Midbrain (tissue), 1 donor: ENCODE results near the gene PSME1.
A peak's percentile ranks its signal among the peaks of the same experiment; 100 is the strongest.

Experiments
- DNase-seq: peaks from one replicate; lab custom pipeline; 2025; lab: John Stamatoyannopoulos, UW

PSME1 gene

DNA sequence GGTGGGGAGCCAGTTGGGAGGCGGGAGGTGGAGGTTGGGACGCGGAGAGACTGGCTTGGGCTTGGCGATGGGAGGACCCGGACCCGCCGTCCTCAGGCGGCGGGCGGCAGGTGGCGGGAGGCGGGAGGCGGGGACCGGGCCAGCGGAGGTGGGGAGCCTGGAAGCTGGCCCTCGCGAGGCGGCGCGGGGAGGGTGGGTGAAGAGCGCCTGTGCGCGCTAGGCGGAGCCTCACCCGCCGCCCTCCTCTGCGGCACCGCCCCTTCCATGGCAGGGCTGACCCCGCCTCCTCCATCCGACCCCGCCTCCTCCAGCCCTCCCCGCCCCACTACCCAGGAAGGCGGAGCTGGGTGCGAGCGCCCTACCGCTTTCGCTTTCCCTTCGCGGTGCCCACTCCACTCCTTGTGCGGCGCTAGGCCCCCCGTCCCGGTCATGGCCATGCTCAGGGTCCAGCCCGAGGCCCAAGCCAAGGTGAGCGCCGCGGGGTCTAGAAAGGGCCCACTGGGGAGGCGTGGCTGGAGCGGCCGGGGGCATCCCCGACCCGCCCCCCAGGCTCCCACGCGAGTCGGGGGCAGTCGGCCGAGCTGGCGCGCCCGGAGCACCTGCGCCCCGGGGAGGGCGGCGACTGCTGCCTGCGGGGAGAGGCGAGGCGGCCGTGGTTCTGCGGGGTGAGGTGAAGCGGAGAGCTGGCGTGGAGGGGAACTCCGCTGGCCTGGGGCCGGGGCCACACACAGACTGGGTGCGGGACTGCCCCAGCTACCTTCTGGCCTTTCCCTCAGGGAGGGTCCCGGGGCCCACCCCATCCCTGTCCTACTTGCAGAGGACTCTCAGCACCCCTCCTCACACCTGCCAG is at the start of gene PSME1:
Gene PSME1 (plus strand): TSS at position 361 of the 850 bp plus-strand sequence. CDS start 69 bp downstream, at position 430.
- DNase-seq, result peak; percentile 92

DNA sequence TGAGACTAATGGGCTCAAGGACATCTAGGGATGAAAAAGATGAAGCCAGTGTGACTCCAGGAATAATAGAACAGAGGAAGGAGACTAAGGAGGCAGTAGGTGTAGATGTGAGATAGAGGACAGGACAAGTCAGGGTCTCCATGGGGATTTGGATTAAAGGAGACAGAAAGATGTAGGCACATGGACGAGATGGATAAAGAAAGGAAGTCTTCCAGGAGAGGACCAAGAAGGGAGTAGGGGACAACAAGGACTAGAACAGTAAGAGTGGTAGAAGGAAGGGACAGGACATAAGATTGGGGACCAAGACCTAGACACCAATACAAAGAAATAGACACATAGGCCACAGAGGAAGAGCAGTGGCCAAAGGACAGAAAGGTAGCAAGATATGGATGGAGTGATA is 49.0 kb upstream of the PSME1 start:
- DNase-seq, result no peak

DNA sequence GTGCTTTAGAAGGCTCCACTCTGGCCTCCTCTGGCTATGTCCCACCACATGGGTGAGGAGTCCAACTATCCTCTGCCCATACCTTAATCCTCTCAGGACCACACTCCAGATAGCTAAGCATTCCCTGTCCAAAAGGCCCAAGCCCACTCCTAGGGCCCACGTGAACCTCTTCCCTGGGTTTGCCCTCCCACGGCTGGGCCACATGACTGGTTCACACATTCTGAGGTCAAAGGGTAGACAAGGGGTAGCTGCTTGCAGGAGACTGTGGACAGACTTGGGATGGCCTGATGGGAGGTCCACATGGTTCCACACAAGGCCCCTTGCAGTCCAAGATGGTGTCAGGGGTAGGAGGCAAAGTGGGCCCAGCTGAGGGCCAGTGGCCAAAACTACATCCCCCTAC is 47.9 kb upstream of the PSME1 start:
- no peak for DNase-seq

DNA sequence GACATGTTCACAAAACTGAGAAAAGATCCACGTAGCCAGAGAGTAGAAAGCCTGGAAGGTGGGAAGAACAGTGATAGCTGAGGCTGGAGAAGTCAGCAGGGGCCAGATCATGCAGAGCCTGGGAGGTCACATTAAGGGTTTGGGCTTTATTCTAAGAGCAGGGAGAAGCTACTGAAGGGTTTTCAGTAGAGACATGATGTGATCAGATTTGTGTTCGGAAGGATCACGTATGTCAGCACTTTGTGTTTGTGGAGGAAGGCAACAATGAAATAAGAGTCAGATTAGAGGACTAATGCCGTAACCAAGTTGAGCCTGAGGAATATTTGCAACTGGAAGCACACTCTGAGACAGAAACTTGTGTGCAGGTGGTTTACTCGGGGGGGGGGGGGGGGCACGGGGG is 46.1 kb upstream of the PSME1 start:
- DNase-seq, result no peak

DNA sequence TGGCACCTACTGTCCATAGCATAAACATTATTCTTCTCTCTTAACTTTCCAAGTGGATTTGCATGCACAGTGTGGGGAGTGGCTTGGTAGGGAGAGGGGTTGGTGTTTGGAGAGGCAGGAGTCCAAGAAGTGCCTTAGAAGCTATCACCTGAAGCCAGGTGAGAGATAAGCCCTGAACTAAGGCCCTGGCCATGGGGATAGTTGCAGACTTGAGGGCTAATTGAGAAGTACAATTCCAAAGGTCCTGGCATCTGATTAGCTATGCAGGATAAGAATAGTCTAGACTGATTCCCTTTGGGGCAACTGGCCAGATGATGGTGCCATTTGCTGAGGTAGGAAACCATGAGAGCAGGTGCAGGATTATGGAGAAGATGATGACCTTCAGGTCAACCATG is 43.9 kb upstream of the PSME1 start:
- DNase-seq, result no peak

DNA sequence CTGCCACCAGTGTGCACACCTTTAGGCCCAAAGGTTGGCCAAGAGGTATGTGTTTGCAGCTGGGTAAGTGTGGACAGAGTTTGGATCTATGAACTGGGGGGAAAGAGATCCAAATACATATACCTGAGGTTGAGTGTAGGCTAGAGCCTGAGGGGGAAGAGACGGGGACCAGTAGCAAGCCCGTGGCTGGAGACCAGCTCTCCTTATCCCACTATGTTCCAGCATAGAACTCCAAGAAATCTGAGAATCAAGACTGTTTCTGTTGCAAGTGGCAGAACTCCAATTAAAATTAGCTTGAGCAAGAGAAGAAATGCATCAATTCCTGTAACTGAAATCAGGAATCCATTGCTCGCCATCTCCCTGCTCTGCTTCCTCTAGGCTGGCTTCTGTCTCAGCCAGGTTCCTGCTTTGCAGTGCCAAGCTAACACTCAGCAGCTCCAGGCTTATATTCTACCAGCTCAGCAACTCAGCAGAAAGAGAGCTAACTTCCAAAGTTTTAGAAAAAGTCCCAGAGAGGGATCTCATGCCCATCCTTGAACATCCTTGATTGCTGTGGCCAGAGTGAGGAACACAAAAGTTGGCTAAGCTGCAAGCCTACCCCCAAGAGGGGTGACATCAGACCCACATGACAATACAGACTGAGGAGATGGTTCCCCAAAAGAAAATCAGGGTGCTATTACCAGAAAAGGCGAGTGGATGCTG is 43.3 kb upstream of the PSME1 start:
- DNase-seq, result no peak

DNA sequence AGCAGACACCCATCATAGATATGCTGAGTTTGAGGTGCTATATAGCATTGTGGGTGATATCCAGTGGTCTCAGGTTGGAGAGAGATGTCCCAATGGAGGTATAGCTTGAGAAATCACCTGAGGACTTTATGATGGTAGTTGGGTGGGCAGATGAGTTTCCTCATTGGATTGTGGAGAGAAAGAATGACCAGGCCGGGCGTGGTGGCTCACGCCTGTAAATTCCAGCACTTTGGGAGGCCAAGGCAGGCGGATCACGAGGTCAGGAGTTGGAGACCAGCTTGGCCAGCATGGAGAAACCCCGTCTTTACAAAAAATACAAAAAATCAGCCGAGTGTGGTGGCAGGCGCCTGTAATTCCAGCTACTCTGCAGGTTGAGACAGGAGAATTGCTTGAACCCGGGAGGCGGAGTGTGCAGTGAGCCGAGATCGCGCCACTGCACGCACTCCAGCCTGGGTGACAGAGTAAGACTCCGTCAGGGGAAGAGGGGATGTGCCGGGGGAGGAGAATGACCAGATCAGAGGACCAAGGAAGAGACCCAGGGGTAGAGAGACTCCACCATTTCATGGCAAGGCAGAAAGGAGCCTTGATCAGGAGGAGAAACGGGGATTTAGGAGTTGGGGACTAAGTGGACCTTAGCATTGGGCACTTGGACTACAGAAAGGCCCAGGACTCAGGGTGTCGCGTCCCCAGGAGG is 42.6 kb upstream of the PSME1 start:
- no peak for DNase-seq

DNA sequence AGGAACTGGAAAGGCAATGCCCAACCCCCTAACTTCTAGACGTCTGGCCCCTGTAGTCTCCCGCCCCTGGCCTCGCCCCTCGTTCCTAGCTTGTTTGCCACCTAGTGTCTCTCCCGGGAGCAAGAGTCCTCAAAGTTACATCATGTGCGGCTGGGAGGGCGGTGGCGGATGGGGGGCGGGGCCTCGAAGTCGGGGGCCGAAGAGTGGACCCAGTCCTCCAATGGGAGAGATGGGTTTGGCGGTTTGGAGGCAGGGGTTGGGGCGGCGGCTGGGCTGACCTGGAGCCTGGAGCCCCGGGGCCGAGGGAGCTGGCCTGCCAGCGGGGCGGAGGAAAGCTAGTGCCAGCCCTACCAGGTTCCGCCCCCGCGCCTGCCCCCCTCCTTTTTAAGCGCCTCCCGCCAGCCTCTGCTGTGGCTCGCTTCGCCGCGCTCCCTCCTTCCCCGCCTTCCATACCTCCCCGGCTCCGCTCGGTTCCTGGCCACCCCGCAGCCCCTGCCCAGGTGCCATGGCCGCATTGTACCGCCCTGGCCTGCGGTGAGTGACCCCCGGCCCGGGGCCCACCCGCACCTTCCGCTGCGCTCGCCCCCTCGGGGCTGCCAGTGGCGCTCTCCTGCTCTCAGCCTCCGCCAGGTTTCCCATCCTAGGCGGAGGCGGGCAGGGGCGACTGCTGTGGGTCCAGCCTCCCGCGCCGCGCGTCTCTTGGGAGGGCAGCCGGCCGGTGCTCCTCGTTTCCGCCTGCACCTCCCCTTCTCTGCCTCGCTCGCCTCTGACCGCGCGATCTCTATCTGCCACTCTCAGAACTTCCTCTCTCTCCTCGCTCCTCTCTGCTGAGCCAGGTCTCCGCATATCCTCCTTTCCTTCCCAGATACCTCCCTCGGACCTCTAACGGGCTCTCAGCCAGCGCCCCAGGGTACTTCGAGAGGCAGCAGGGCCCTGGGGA is 41.8 kb upstream of the PSME1 start, which contains the start of gene PCK2:
Gene PCK2 (plus strand): TSS at position 411 of the 940 bp plus-strand sequence. CDS start 95 bp downstream, at position 506.
- DNase-seq, result peak; percentile 66

DNA sequence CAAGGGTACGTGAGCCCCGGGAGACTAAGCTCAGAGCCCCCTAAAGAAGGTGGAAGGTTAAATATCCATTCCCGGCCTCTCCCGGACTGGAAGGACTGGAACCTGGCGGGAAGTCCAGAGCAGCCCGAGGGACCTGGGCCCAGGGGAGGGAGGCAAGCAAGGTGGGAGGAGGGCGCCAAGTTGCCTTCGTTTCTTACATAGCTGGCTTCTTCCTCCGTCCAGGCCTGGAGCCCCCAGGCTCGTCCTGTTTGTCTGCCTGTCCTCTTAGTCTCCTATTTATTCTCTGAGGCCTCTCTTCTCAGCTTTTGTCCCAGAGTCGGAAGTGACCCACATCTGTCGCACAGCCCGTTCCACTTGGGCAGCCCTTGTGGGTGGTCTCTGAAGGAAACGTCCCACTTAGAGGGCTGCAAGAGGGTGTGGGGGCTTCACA is 41.1 kb upstream of the PSME1 start:
- no peak for DNase-seq

DNA sequence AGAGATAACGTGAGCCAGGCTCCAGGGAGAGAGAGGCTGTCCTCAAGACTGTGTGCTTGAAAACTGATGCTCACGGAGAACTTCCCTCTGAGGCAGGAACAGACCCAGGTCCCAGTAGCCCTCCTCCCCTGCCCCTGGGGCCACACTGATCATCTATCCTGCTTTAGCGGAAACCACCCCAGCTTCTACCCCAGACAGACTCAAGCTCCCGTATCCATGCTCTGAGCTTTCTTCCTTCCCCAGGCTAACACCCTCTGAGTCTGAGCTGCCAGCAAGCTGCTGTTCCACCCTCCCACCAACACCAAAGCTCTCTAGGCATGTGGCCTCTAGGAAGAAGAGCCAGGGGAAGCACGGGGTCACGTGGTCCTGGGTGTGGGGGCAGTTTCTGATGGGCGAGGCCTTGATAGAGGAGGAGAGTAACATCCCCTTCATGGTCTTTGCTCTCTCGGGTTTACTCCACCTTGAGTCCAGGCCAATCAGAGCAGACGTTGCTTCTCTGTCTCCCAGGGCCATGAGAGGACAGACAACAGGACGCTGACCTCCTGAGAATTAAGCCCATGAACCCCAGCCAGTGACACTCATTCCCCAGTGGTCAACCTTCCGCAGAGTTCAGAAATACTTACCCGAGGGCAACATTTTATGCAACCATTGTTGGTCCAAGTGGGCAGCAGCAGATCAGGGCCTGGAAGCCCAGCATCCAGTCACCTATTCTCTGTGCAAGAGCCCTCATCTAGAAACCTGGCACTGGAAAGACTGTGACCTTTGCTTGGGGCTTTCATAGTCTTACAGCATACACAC is 40.5 kb upstream of the PSME1 start:
- DNase-seq, result no peak

DNA sequence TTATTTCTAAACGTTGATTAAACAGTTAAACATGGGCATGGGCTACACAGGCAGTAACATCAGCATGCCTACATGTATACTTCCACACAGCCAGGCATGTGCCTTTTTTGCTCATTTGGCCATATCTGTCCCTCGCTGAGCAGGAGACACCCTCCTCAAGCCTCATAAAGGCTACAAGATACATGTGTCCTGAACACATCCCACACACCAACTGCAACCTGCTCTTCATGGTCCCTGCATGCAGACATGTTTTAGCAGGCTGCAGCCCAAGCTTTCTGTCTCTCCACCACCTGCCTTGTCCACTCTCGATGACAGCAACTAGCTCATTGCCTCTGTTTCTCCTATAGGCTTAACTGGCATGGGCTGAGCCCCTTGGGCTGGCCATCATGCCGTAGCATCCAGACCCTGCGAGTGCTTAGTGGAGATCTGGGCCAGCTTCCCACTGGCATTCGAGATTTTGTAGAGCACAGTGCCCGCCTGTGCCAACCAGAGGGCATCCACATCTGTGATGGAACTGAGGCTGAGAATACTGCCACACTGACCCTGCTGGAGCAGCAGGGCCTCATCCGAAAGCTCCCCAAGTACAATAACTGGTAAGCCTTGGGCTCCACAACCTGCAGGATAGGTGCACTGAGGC is 39.3 kb upstream of the PSME1 start:
- no peak for DNase-seq

DNA sequence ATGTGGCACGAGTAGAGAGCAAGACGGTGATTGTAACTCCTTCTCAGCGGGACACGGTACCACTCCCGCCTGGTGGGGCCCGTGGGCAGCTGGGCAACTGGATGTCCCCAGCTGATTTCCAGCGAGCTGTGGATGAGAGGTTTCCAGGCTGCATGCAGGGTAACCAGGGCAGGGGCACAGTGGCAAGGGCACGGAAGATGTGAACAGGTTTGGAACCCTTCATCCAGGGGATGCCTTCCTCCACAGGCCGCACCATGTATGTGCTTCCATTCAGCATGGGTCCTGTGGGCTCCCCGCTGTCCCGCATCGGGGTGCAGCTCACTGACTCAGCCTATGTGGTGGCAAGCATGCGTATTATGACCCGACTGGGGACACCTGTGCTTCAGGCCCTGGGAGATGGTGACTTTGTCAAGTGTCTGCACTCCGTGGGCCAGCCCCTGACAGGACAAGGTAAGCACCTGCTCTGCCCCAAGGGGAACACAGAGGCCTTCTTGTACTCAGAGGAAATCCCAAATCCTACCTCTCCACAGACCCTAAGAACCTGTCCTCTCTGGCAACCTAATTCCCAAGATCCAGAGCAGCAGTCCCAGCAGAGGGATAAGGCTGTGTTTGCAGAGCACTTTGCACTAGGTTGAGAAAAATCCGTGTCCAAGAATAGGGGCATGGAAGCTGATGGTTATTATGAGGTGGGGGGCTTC is 37.6 kb upstream of the PSME1 start:
- no peak for DNase-seq

DNA sequence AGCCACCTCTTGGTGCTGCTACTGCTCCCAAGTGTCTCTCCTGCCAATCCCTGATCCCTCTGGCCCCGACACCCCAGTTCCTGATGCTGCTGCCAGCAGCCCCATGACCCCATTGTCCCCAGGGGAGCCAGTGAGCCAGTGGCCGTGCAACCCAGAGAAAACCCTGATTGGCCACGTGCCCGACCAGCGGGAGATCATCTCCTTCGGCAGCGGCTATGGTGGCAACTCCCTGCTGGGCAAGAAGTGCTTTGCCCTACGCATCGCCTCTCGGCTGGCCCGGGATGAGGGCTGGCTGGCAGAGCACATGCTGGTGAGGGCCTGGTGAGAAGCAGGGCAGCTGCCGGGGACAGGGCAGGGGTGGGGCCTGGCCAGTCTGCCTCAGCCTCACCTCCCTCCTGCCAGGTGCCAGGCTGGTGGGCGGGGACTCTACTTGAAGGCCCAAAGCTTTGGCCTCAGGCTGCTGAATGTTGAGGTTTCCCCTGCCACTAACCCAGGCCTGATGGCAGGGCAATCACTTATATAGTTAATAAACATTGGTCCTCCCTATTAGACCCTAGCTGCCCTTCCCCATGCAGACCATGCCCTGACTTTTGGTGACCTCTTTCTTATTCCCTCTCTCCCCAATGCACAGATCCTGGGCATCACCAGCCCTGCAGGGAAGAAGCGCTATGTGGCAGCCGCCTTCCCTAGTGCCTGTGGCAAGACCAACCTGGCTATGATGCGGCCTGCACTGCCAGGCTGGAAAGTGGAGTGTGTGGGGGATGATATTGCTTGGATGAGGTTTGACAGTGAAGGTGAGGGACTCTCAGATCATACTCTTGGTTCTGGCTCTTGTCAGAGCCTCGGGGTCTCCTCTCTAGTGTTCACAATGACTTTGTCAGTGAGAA is 36.8 kb upstream of the PSME1 start:
- DNase-seq, result no peak

DNA sequence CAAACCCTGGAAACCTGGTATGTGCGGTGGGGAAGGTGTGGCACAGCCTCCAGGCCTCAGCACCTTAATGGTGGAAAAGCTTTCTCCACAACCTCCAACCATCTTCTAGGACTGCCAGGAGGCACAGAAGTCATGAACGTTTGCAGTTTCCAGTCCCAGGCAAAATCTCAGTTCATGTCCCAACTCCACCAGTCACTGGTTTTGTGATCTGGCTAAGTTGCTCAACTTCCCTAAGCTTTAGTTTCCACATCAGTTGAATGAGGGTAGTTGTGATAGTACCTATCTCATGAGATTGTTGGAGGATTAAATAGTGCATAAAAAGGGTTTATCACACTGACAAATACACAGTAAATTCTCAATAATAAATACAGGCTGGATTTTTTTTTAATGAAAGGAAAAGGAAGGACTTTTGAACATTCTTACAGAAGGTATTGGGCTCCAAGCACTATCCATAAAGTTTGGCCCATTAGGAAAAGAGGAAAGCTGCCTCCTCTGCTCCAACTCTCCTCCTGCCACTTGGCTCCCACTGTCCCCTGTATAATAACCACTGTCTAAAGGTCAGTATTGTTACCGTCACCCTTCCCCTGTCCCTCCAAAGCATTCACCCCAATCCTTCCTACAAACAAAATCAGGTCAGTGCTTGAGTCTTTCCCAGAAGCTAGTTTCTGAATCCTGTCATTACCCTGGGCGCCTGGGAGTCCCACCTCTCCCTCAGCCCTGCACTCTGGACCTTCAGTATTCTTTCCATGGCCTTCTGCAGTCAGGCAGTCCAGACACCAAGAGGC is 35.6 kb upstream of the PSME1 start:
- DNase-seq, result no peak

DNA sequence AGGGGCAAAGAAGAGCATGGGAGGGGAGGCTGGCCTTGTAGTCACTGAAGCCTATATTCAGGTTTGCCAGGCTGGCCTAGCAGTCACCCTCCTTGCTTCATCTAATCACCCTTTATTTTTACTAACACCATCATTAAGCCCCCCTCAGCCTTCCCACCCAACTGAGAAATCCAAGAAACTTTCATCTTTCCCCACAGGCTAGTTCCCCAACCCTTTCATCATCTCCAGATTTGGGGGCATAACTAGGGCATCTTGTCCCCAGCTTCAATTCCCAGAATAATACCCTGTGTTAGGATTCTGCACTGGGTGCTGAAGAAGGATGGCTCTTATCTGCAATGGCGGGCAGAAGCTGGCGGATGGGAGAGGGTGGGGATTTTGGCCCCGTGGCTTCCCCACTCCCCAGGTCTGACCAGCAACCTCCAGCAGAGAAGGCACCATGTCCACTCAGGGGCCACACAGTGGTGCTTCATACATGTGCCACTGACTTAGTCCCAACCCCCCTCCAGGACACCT is 35.0 kb upstream of the PSME1 start:
- DNase-seq, result no peak

DNA sequence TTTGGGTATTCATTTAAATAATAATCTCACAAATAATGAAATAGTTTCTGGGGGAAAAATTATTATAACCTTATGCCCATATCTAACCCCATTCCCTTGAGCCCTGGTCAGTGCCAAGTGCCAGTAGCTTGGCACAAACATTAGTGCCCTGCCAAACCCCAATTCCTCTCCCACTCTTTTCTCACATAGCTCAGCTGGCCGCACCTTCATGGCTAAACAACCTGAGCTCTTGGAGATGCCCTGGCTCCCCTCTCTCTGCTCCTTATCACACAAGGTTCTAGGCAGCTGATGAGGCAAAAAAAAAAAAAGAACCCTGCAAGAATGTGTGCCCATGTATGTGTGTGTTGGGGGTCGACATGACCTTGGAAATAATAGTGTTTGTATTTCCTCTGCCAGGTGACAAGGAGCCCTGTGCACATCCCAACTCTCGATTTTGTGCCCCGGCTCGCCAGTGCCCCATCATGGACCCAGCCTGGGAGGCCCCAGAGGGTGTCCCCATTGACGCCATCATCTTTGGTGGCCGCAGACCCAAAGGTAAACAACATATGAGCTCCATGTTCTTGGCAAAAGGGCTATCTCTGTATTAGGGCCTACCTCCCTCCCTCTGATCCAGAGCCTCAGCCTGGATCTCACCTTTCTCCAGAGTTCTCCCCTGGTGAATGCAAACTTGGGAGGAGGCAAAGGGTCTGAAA is 33.5 kb upstream of the PSME1 start:
- no peak for DNase-seq

DNA sequence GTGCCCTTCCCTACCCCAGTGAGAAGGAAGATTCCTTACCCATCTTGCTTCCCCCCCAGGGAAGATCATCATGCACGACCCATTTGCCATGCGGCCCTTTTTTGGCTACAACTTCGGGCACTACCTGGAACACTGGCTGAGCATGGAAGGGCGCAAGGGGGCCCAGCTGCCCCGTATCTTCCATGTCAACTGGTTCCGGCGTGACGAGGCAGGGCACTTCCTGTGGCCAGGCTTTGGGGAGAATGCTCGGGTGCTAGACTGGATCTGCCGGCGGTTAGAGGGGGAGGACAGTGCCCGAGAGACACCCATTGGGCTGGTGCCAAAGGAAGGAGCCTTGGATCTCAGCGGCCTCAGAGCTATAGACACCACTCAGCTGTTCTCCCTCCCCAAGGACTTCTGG is 32.5 kb upstream of the PSME1 start:
- no peak for DNase-seq
